A549 (cell line): ENCODE measurements around the gene TNFRSF19.

Experiments
- BHLHE40 ChIP-seq: IDR thresholded peaks from 2 replicates; pipeline ENCODE4 v1.6.1; 2012; ENCODE audit warnings: low read depth, low read length, inconsistent platforms
- CEBPB ChIP-seq, 2 experiments: fragments of >200 bp in 1 of 2; sonication (Bioruptor Twin) in 1 of 2; formaldehyde crosslinking in 1 of 2; IDR thresholded peaks; 2 replicates each; pipeline ENCODE4 v1.6.1; 2012 to 2016
- CTCF ChIP-seq: fragments of >200 bp; sonication (Bioruptor Twin); formaldehyde crosslinking; IDR thresholded peaks from 3 replicates; pipeline ENCODE4 v1.5.1; 2016
- EP300 ChIP-seq, 2 experiments: fragments of >200 bp; sonication (Bioruptor Twin); formaldehyde crosslinking; IDR thresholded peaks; 2 replicates in 1 of 2; 3 replicates in 1 of 2; pipeline ENCODE4 v1.6.1; 2016 to 2017
- GATA3 ChIP-seq: IDR thresholded peaks from 2 replicates; pipeline ENCODE4 v1.6.1; 2012; ENCODE audit warnings: borderline replicate concordance
- HOXA7 ChIP-seq: fragments of 250-450 bp; sonication (Bioruptor Pico); IDR thresholded peaks from 2 replicates; pipeline ENCODE4 v1.5.0; 2020; ENCODE audit warnings: mild to moderate bottlenecking, moderate library complexity
- MAFK ChIP-seq: fragments of 450-650 bp; IDR thresholded peaks from 2 replicates; pipeline ENCODE4 v1.6.1; 2014; ENCODE audit not compliant: partially characterized antibody
- MAX ChIP-seq: IDR thresholded peaks from 2 replicates; pipeline ENCODE4 v1.6.1; 2012
- POLR2A ChIP-seq: IDR thresholded peaks from 2 replicates; pipeline ENCODE4 v1.6.1; 2012; ENCODE audit warnings: mild to moderate bottlenecking, low read length
- RAD21 ChIP-seq, 2 experiments: fragments of >200 bp in 1 of 2; sonication (Bioruptor Twin) in 1 of 2; formaldehyde crosslinking in 1 of 2; IDR thresholded peaks in 1 of 2; conservative IDR thresholded peaks in 1 of 2; 2 replicates in 1 of 2; 3 replicates in 1 of 2; pipeline ENCODE4 v1.6.1; 2012 to 2018; ENCODE audit warnings: inconsistent platforms in 1 of 2
- RNF2 ChIP-seq: fragments of 200-600 bp; sonication (generic); IDR thresholded peaks from 2 replicates; pipeline ENCODE4 v1.6.1; 2016; ENCODE audit warnings: low read depth, mild to moderate bottlenecking, antibody characterized with exemption, moderate library complexity, borderline replicate concordance
- ZFP36 ChIP-seq: fragments of 450-650 bp; IDR thresholded peaks from 2 replicates; pipeline ENCODE4 v1.6.1; 2014; ENCODE audit warnings: borderline replicate concordance; ENCODE audit not compliant: partially characterized antibody

GRCh38 chr13:23697772-23698313 is 127.6 kb downstream of the TNFRSF19 start:
- TF ChIP-seq CTCF, result no peak
- no peak for TF ChIP-seq MAX
- no peak for TF ChIP-seq POLR2A
- no peak for TF ChIP-seq MAFK
- TF ChIP-seq CEBPB (IDR thresholded peaks at IDR 0.05), result no peak
- no peak for TF ChIP-seq BHLHE40
- no peak for TF ChIP-seq EP300 (IDR thresholded peaks at IDR 0.05)
- no peak for TF ChIP-seq ZFP36
- no peak for TF ChIP-seq GATA3
- no peak for TF ChIP-seq HOXA7
- TF ChIP-seq RAD21 (conservative IDR thresholded peaks at IDR 0.05 in 1 of 2, IDR thresholded peaks at IDR 0.05 in 1 of 2), result no peak
- TF ChIP-seq RNF2, result no peak
